ENCODE measurements around the gene SMTN. TPM values are rescaled to one million over a fixed set of nuclear protein-coding genes. Genes with fewer than 3 reads are reported as not detected.

The SMTN gene
- total RNA-seq, 2 experiments from 2014 or later: 35.6 to 51.2 TPM

DNA sequence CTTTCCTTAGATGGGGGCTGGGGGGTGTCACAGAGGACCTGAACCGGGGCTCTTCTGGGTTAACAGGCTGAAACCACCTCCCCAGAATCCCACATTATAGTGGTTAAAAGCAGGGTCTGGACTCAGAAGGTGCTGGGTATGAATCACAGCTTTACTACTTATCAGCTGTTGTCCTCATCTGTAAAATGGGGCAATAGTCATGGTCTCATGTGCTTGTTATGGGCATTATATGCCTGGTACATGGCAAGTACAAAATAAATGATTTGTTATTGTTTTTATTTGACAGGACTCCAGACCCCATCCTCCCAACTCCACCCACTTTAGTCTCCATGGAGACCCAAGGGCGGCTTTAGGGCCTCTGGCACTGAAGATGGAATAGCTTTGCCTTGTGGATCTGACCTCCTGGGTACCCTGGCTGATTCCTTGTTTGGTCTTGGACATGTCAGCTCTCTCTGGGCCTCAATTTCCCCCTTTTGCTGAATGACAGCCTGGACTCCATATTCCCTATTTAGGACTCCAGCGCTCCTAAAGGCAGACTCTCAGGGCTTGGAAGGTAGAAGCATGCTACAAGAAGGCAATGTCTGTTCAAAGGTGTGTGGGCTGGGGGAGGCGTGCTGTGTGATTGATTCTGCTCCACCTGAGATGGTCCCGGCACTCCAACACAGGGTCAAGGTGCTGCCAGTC is 812 bp upstream of the SMTN start:
- Mint-ChIP-seq H3K36me3 (no peaks in the 10 kb centered on the region), H3K27ac (peak overlapping the region; percentile 82), H3K4me3 (peak overlapping the region; percentile 86), H3K4me1 (peaks cover 36% of the 10 kb centered on the region), H3K9me3 (ENCODE audit: low read depth) (no peaks in the 10 kb centered on the region), H3K27me3 (no peaks in the 10 kb centered on the region)
- DNase-seq (no peak), ATAC-seq (no peak)
- CTCF ChIA-PET: interaction anchor here (0.6 to 2.9 kb wide), 10 partner anchors 9 to 446 kb away, joined by 3 to 9 read pairs (median 4); partner anchors contain the start of genes MORC2, PIK3IP1, SELENOM and TUG1

DNA sequence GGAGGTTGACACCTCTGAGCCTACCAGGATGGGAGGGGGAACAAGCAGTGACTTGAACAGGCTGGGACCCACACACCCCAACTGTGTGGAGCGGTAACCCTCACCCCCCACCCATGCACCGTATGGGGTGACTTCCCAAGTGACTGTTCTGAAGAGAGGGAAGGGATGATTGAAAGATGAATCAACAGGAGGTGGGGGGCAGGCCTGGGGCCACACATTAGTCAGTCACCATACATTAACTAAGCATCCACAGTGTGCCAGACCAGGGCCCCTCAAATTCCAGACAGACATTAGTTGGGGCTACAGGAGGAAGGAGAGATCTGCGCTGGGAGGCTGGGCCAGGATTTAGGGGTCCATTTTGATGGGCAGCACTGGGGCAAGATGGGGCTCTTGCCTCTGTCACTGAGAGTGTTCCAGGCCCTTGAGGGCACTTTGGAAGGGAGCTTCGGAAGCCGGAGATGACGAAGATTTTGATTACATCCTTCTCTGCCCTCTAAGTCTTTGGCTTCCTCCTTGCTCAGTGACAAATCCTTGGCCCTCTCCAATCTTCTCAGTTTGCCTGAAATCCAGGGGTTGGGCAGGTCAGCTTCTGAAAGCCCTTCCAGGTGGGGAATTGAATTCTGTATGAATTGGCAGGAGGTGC is 966 bp downstream of the SMTN start:
- Mint-ChIP-seq H3K9me3 (ENCODE audit: low read depth) (no peaks in the 10 kb centered on the region), H3K4me3 (peak overlapping the region; percentile 86), H3K27me3 (no peaks in the 10 kb centered on the region), H3K36me3 (no peaks in the 10 kb centered on the region), H3K27ac (no peak overlapping the region), H3K4me1 (peaks cover 36% of the 10 kb centered on the region)
- CTCF ChIA-PET: interaction anchor here (0.9 to 3.8 kb wide), 14 partner anchors 9 to 448 kb away, joined by 3 to 22 read pairs (median 4); partner anchors contain the start of genes PIK3IP1, SELENOM and SLC35E4
- ATAC-seq (no peak), DNase-seq (no peak)

DNA sequence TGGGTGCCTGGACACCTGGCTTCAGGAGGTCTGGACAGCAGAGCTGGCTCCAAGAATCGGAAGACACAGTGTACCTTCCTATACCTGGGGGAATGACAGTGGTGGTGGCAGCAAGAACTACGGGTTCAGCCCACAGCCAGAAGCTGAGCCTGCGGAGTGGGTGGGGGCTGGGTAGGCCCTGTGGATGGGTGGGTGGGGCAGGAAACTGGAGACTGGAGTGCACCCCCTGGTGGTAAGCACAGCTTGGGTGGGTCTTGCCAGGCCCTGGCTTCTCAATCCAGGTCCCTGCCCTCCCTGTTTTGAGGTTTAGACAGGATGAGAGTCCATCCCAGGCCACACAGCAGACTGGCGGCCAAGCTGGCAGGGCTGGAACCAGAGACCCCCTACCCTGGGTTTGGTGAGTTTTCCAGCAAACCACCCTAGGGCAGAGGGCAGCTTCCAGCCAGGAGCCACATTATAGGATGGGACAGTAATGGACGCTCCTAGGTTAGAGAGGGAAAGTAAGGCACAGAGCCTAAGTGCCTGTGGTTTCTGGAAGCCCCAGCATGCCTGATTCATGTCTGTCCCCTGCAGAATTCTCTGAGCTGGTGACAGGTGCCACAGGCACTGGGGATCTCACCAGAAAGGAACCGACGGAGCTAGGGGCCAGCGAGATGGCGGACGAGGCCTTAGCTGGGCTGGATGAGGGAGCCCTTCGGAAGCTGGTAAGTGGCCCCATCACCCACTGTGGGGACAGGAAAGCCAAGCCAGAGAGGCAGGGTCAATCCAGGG is 1.7 kb downstream of the SMTN start:
- ATAC-seq (no peak), DNase-seq (peak; percentile 71)
- H3K4me3 Mint-ChIP-seq: peak overlapping the region; percentile 86
- no peaks in the 10 kb centered on the region for H3K9me3 Mint-ChIP-seq (ENCODE audit: low read depth)
- CTCF ChIA-PET: interaction anchor here (0.9 to 3.8 kb wide), 17 partner anchors 8 to 490 kb away, joined by 3 to 22 read pairs (median 4); partner anchors contain the start of genes LIMK2, PIK3IP1, SELENOM and SLC35E4
- no peak overlapping the region for H3K27ac Mint-ChIP-seq
- H3K4me1 Mint-ChIP-seq: peaks cover 36% of the 10 kb centered on the region
- no peaks in the 10 kb centered on the region for H3K36me3 Mint-ChIP-seq
- H3K27me3 Mint-ChIP-seq: no peaks in the 10 kb centered on the region

GRCh38 chr22:31083377-31083768 is 2.3 kb downstream of the SMTN start:
- Mint-ChIP-seq H3K27me3 (no peaks in the 10 kb centered on the region), H3K4me3 (peak overlapping the region; percentile 78), H3K36me3 (no peaks in the 10 kb centered on the region), H3K4me1 (peaks cover 36% of the 10 kb centered on the region), H3K9me3 (ENCODE audit: low read depth) (no peaks in the 10 kb centered on the region), H3K27ac (no peak overlapping the region)
- DNase-seq (no peak), ATAC-seq (no peak)
- CTCF ChIA-PET: interaction anchor here (0.9 to 3.8 kb wide), 16 partner anchors 9 to 491 kb away, joined by 3 to 22 read pairs (median 4); partner anchors contain the start of genes LIMK2, PIK3IP1, RNF185 and SELENOM

DNA sequence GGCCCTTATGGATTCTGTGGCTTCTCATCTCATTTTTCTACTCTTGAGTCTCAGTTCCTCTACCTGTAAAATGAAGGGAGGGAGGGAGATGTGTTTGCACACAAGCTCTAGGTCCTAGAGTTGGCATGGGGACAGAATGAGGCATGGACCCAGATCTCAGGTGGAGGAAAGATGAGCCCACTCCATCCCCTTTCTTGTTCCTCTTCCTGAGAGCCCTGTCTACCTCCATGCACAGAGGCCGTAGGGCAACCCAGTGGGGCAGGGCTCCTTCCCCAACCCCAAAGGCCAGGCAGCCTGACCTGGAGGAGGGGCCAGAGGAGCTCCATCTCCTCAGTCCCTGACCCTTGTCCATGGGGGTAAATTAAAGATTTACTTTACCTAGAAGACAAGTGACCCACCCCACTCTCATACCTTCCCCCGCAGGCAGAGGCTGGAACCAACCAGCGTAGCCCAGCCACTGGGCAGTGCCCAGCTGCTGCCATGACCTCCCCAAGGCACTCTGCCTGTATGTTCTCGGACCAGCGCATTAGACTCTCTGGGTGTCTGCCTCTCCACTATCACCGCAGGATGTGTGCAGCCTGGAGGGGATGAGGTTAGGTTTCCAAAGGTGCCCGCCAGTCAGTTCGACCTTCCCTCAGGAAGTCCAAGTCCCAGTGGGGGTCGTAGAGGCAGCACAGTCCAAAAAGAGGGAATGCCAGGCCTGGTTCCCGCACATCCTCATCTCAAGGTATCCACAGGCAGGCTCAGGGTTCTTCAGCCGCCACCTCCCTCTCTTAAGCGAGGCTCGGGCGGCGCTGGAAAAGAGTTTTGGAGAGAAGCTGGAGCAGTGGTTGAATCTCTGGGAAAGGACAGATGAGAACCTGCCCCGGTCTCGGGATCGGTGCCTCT is 3.0 kb downstream of the SMTN start:
- H3K27ac Mint-ChIP-seq: peak overlapping the region; percentile 78
- H3K9me3 Mint-ChIP-seq (ENCODE audit: low read depth): no peaks in the 10 kb centered on the region
- peaks cover 36% of the 10 kb centered on the region for H3K4me1 Mint-ChIP-seq

DNA sequence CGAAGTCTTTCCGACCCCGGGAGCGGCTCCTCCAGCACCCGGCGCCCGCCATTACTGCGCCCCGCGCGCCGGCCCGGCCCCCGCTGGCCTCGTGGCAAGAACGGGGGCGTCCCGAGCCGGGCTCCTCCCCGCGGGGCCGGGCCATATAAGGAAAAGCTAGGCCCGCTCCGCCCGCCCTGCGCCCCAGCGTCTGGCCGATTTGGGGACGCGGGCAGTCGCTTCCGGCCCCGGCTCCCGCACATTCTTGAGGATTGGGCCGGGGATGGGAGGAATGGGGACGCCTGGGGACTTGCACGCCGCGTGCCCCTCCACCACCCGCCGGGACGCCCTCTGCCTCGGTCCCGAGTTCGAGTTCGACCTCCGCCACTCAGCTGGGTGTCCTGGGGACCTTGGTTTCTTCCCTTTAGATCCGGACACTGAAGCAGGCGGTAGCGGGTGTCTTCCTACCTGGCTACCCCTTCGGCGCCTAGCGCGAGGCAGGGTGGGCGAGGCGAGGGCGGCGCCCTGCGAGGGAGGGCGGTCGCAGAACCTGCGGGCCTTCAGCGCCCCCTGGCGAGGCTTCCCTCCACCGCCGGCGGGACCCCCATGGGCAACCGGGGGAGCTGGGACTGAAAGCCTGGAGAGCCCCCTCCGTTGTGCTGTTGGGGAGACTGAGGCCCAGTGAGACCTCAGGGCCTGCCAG is 3.8 kb downstream of the SMTN start:
- Mint-ChIP-seq H3K9me3 (ENCODE audit: low read depth) (no peaks in the 10 kb centered on the region), H3K4me1 (peaks cover 36% of the 10 kb centered on the region), H3K27me3 (no peaks in the 10 kb centered on the region), H3K27ac (peak overlapping the region; percentile 83), H3K4me3 (peak overlapping the region; percentile 78), H3K36me3 (no peaks in the 10 kb centered on the region)
- DNase-seq (peak; percentile 92), ATAC-seq (peak; percentile 88)
- CTCF ChIA-PET: interaction anchor here (0.6 to 3.8 kb wide), 39 partner anchors 11 to 462 kb away, joined by 3 to 22 read pairs (median 4); partner anchors contain the start of genes LIMK2, MORC2, PIK3IP1 and RNF185

More for the DNA sequence above, 3.0 kb downstream of the SMTN start:
- Mint-ChIP-seq H3K4me3 (peak overlapping the region; percentile 78), H3K27me3 (no peaks in the 10 kb centered on the region), H3K36me3 (no peaks in the 10 kb centered on the region)
- no peak for ATAC-seq
- CTCF ChIA-PET: interaction anchor here (0.8 to 3.8 kb wide), 37 partner anchors 10 to 492 kb away, joined by 3 to 22 read pairs (median 5); partner anchors contain the start of genes LIMK2, MORC2, PIK3IP1 and RNF185
- DNase-seq: no peak

GRCh38 chr22:31085493-31085824 is 4.3 kb downstream of the SMTN start:
- H3K36me3 Mint-ChIP-seq: no peaks in the 10 kb centered on the region

DNA sequence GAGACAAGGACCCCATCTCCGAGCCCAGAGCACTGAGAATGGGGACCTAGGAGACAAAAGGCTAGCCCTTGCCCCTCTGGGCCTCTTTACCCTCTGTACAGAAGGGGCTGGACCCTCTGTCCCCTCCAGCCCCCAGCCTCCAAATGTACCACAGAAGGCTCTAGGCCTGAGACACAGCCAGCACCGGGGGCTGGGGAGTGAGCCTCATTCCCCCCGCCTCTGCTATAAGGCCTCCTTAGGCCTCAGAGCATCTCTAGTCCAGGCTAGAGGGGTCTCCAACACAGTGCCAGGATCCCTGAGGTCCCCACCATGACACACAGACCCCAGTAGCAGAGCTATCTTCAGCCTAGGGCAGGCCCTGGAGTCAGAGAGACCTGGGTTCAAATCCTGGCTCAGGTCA is 4.8 kb downstream of the SMTN start:
- no peaks in the 10 kb centered on the region for H3K9me3 Mint-ChIP-seq (ENCODE audit: low read depth)
- ATAC-seq (no peak), DNase-seq (no peak)
- H3K4me3 Mint-ChIP-seq: peak overlapping the region; percentile 78
- no peak overlapping the region for H3K27ac Mint-ChIP-seq
- H3K36me3 Mint-ChIP-seq: no peaks in the 10 kb centered on the region
- H3K4me1 Mint-ChIP-seq: peaks cover 32% of the 10 kb centered on the region
- CTCF ChIA-PET: interaction anchor here (1.1 to 2.9 kb wide), 12 partner anchors 19 to 214 kb away, joined by 3 to 21 read pairs (median 8); partner anchors contain the start of genes MORC2, PIK3IP1, RNF185 and SELENOM
- no peaks in the 10 kb centered on the region for H3K27me3 Mint-ChIP-seq

More at GRCh38 chr22:31085493-31085824, 4.3 kb downstream of the SMTN start:
- CTCF ChIA-PET: interaction anchor here (0.6 to 3.8 kb wide), 38 partner anchors 10 to 463 kb away, joined by 3 to 22 read pairs (median 4); partner anchors contain the start of genes LIMK2, MORC2, PIK3IP1 and RNF185
- H3K4me1 Mint-ChIP-seq: peaks cover 35% of the 10 kb centered on the region
- H3K27me3 Mint-ChIP-seq: no peaks in the 10 kb centered on the region
- no peaks in the 10 kb centered on the region for H3K9me3 Mint-ChIP-seq (ENCODE audit: low read depth)
- peak overlapping the region; percentile 78 for H3K4me3 Mint-ChIP-seq
- H3K27ac Mint-ChIP-seq: peak overlapping the region; percentile 83
- no peak for DNase-seq
- no peak for ATAC-seq

- Mint-ChIP-seq H3K4me1 (peaks cover 27% of the 10 kb centered on the region), H3K4me3 (no peak overlapping the region), H3K36me3 (no peaks in the 10 kb centered on the region), H3K27me3 (no peaks in the 10 kb centered on the region), H3K9me3 (ENCODE audit: low read depth) (no peaks in the 10 kb centered on the region), H3K27ac (no peak overlapping the region)
- CTCF ChIA-PET: interaction anchor here (1.1 to 2.7 kb wide), 4 partner anchors 62 to 141 kb away, joined by 3 to 21 read pairs (median 16); no protein-coding TSS in a partner anchor
- ATAC-seq (no peak), DNase-seq (no peak)
These were observed 5.7 kb downstream of the SMTN start for GRCh38 chr22:31086703-31087330.

DNA sequence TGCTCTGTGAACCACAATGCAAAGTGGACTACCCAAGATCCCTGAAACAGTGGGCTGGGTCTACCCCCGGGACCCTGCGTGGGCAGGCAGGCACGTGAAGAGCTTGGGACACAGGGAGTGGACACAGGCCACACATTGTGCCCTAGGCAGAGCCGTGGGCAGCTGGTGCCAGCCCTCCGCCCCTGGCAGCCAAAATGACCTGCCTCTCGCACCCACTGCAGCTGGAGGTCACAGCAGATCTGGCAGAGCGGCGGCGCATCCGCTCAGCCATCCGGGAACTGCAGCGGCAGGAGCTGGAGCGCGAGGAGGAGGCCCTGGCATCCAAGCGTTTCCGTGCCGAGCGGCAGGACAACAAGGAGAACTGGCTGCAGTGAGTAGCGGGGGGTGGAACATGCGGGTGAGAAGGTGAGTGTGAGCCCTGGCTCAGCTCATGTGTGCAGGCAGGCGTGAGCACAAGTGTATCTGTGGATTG is 6.7 kb downstream of the SMTN start:
- CTCF ChIA-PET: interaction anchor here (1.3 to 2.7 kb wide), 4 partner anchors 8 to 324 kb away, joined by 5 to 11 read pairs (median 7); partner anchors contain the start of gene SMTN
- H3K4me3 Mint-ChIP-seq: no peak overlapping the region
- ATAC-seq: no peak

More for the DNA sequence above, 6.7 kb downstream of the SMTN start:
- DNase-seq: no peak
- no peaks in the 10 kb centered on the region for H3K27me3 Mint-ChIP-seq
- H3K4me1 Mint-ChIP-seq: peaks cover 18% of the 10 kb centered on the region
- H3K36me3 Mint-ChIP-seq: no peaks in the 10 kb centered on the region
- no peaks in the 10 kb centered on the region for H3K9me3 Mint-ChIP-seq (ENCODE audit: low read depth)
- no peak overlapping the region for H3K27ac Mint-ChIP-seq

Measured in activated CD8-positive, alpha-beta memory T cell treated with anti-CD3 and anti-CD28 coated beads, Interleukin-2, amount 10 ng/mL, durations not matched to agents 7 days and 5 days (primary cell).